CD4-positive, alpha-beta T cell treated with Interleukin-4 for 4 hours (primary cell): ENCODE results near the gene FES.
"Not testable (repeated sequence)": the region's sequence is repeated elsewhere in the genome, so short reads cannot be mapped to it uniquely, and the experiment has no call there.

Source experiments
- DNase-seq: peaks from one replicate; pipeline ENCODE4 v3.0.0-alpha.2; 2020

The FES gene

DNA sequence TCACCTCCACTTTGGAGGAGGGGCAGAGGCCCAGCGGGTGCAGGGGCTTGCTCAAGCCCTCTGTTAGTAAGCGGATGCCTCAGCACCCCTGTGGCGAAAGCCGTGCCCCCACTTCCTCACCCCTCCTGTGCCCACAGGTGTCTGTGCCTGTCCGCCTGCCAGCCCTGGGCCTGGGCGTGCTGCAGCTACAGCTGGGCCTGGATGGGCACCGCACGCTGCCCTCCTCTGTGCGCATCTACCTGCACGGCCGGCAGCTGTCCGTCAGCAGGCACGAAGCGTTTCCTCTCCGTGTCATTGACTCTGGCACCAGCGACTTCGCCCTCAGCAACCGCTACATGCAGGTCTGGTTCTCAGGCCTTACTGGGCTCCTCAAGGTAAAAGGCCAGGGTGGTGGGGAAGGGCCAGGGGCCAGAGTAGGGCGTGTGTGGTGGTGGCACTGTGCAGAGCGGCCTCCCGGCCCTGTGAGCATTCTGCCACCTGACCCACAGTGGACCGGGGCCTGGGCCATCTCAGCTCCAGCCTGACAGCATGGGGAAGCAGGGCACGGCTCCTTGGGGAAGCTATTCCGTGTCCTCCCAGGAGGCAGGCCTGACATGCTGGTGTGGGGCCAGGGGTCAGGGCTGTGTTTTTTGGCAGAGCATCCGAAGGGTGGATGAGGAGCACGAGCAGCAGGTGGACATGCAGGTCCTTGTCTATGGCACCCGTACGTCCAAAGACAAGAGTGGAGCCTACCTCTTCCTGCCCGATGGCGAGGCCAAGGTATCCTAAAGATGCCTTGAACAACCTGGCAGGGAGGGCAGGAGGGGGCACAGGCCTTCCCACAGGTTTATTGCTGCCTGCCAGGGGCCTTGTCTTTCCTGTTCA lies 27.8 kb downstream of the FES start:
- DNase-seq: no peak

DNA sequence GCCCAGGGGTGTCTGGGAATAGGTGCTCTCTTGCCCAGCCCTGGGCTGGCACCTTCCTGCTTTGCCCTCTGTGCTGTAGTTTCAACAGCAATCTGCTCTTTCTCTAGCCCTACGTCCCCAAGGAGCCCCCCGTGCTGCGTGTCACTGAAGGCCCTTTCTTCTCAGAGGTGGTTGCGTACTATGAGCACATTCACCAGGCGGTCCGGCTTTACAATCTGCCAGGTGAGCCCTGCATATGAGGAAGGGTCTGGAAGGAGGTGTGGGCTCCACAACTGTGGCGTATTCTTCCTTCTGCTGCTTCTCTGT lies 28.4 kb downstream of the FES start:
- no peak for DNase-seq

DNA sequence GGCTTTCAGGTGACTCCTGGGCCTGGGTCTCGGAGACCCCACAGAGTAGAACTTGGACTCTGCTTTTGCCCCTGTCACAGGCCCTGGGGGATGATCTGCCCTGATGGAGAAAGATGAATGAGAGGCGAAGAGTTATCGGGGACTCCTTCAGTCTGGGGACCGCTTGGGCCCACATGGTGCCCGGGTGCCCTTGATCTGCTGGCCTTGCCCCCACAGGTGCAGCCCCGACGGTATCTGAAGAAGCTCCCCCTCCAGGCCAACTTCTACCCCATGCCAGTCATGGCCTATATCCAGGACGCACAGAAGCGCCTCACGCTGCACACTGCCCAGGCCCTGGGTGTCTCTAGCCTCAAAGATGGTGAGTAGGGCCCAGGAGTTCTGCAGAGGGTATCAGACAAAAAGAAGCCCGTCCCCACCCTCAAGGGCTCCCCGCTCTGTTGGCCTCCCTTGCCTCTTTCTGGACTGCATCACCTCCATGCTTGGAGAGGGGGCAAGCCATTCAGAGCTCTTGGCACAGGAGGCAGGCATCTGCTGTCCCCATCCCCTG lies 29.2 kb downstream of the FES start:
- DNase-seq: no peak

DNA sequence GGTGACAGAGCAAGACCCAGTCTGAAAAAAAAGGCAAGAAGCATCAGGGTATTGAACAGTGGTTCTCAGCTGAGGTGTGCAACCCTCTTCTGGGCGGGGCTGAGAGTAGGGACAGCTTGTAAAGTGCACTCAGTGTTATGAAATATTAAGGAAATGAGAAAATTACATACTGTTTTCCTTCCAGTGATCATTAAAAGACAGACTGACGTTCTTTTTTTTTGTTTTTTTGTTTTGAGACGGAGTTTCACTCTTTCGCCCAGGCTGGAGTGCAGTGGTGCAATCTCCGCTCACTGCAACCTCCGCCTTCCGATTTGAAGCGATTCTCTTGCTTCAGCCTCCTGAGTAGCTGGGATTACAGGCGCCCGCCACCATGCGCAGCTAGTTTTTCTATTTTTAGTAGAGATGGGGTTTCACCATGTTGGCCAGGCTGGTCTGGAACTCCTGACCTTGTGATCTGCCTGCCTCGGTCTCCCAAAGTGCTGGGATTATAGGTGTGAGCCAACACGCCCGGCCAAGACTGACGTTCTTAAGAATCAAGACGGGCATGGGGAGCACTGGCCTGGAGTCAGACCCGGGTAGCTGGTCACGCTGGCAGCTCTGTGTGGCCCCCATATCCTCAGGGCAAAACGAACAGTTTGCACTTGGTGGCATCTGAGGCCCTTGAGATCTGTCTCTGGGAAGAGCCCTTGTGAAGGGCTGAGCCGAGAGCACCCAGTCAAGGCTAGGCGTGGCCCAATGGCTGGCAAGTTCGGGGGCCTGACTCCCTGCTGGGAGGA lies 30.2 kb downstream of the FES start:
- DNase-seq: no peak

DNA sequence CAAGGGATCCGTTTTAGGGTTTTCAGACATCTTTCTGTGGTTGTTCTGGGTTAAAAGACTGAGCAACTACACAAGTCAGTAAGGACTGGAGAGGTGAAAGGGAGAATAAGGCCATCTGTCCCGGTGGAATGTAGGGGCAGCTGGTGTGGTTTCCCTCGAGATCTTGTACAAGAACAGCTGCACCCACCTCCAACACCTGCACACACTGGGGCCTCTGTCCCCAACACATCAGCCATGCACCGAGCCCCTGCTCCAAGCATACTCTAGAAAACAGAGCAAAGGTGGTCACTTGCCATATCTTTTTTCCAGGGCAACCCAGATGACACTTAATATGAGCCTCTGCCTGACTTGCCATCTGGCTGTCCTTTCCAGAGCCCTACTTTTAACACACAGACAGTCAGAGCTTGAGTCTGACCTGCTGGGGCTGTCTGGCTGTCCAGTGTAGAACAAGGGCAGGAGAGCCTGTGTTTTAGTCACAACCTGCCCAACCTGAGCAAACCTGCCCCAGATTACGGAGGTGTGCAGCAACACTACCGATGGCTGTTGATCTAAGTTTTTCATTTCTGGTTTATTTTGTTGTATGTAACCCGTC lies 31.0 kb downstream of the FES start:
- DNase-seq: no peak

DNA sequence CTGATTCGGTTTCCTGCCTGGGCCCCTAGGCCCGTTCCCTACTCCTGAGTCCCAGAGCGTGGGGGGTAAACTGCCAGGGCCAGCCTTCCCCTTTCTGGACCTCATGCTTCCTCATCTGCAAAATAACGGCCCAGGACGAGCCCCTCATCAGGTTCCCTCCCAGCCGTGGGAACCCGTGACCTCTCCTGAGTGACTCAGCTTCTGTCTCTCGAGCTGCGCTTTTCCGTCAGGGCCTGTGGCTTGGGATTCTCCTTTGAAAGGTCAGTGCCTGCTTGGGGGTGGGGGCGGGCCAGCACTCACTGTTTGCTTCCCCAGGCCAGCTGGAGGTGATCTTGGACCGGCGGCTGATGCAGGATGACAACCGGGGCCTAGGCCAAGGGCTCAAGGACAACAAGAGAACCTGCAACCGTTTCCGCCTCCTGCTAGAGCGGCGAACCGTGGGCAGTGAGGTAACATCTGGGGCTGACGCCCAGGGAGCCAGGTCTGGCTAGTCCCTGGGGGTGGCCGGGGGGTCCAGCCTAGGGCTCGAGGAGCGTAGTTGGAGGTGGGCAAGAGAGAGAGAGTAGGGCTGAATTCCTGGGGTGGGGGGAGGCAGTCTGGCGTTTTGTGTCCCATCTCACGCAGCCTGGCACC lies 31.6 kb downstream of the FES start:
- DNase-seq: peak; percentile 6

DNA sequence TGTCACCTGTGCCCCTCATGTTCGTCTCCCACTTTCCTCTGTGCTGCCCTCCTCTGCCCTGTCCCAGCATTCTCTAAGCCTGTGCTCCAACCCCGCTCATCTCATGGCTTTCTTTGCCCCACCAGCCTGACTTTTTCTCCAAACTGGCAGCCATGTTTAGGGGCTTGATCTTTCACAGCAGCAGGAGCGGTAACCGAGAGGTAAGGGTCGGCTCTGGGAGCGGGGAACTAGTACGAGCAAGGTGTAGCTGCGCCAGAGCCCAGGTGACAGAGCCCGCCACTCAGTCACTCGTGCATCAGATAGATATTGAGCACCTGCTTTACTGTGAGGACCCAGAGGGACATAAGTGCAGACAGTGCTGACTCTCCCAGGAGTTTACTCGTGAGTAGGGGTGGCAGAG lies 32.2 kb downstream of the FES start:
- no peak for DNase-seq

DNA sequence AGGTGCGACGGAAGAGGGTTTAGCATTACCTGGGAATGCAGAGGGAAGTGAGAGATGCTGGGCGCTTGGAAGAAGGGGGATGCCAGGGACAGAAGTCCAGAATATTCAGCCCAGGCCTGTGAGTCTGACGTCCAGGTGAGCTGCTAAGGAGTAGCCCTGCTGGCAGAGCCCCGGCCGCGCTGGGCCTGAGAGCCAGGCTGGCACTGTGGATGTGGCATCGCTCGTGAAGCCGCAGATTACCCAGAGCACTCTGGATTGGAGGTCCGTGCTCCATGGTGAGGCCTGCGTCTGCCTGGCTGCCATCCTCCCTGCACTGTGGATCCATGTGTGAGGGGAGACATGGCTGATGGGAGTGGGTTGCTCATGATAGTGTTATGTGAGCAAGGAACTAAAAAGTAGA lies 33.3 kb downstream of the FES start:
- no peak for DNase-seq

DNA sequence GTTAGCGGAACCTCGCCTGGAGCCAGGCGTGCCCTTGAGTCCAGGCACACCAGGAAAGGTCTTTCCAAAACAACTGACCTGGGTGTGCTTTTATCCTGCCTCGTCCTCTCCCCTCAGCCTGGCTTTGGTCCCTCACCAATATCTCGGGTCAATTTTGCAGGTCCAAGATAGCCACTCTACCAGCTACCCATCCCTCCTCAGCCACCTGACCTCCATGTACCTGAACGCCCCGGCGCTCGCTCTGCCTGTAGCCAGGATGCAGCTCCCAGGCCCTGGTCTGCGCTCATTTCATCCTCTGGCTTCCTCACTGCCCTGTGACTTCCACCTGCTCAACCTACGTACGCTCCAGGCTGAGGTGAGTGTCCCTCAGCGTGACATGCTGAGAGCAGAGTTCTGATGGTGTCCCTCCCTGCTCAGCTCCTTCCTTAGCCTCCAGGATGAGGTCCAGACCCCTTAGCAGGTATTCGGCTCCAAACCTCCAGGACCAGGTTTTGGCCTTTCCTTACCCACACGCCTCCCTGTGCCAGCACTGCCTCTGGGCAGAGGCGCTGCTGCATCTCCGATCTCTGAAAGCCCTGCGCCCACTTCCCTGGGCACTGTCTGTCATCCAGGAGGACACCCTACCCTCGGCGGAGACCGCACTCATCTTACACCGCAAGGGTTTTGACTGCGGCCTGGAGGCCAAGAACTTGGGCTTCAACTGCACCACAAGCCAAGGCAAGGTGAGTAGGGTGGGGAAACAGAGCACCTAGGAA lies 33.9 kb downstream of the FES start:
- DNase-seq: no peak

DNA sequence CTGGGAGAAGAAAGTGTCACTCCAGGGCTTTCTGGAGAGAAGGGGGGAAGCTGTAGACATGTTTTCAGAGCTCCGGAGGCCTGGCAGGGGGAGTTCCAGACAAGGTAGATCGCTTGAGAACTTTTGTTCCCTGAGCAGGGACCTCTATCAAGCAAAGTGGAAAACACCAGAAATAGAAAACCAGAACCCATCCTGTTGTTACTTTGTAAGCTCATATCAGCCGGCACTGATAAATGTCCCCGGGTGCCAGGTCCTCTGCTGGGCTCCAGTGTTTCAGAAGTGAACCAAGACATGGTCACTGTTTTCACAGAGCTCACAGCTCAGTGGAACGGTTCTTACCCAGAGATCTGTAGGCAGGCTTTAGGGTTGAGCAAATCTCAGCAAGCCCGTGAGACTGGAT lies 34.5 kb downstream of the FES start:
- no peak for DNase-seq

DNA sequence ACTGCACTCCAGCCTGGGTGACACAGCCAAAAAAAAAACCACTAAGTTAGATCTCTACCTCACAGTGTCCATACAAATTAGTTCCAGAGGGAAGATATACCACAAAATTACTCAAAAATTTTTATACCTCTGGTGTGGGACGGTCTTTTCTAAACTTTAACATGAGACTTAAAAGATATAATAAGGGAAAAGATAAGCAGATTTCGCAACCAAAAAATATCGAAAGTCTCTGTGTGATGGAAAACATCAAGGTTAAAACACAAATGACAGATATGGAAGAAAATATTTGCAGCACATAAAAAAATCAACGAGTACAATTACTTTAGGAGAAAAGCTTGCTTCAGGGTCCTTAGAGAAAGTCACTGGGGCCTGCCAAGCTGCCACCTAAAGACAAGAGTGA lies 37.6 kb downstream of the FES start:
- no peak for DNase-seq

DNA sequence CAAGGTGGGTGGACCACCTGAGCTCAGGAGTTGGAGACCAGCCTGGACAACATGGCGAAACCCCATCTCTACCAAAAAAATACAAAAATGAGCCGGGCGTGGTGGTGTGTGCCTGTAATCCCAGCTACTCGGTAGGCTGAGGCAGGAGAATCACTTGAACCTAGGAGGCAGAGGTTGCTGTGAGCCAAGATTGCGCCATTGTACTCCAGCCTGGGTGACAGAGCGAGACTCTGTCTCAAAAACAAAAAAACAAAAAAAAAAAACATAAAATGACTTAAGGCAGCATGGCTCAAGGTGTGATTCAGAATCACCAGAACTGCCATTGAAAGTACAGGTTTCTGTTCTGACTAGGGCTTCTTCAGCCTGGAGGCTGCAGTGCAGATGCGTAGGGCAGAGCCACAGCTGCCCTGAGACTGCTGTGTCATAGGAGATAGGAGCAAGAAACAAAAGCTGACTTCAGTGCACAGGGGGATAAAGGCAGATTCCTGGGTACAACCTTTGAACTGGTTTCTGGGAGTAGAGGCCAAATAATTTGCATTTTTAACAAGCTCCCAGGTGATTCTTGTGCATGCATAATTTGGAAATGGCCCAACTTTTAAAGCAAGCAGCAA lies 38.5 kb downstream of the FES start:
- DNase-seq: not testable (repeated sequence)

DNA sequence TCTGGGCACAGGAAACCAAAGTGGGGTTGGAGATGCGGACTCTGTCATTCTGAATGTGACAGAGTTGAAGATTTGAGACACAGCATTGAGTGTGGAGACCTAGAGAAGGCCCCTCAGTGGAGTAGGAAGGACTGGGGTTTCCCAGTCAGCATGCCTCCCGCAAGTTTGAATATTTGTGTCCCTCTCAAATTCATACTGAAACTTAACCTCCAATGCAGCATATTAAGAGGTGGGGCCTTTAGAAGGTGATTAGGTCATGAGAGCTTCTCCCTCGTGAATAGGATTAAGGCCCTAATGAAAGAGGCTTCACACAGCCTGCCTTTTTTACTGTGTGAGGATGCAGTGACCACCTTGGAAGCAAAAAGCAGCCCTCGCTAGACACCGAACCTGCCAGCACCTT lies 40.1 kb downstream of the FES start:
- no peak for DNase-seq

DNA sequence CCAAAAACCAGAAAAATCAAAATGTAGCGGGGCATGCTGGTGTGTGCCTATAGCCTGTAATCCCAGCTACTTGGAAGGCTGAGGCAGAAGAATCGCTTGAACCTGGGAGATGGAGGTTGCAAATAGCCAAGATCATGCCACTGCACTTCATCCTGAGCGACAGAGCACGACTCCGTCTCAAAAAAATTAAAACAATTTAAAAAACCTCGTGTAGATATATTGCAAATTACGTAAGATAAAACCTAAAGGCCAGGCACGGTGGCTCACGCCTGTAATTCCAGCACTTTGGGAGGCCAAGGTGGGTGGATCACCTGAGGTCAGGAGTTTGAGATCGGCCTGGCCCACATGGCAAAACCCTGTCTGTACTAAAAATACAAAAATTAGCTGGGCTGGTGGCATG lies 42.5 kb downstream of the FES start:
- DNase-seq: not testable (repeated sequence)

DNA sequence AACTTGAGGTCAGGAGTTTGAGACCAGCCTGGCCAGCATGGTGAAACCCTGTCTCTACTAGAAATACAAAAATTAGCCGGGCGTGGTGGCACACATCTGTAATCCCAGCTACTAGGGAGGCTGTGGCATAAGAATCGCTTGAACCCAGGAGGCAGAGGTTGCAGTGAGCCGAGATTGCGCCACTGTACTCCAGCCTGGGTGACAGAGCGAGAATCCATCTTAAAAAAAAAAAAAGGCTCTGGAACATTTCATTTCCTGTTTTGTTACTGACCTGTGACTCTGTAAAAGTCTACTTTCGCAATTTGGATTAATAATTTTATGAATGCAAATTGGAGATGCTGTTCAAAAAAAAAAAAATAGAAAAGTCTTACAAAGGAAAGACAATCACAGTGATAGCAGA lies 43.8 kb downstream of the FES start:
- DNase-seq: not testable (repeated sequence)

DNA sequence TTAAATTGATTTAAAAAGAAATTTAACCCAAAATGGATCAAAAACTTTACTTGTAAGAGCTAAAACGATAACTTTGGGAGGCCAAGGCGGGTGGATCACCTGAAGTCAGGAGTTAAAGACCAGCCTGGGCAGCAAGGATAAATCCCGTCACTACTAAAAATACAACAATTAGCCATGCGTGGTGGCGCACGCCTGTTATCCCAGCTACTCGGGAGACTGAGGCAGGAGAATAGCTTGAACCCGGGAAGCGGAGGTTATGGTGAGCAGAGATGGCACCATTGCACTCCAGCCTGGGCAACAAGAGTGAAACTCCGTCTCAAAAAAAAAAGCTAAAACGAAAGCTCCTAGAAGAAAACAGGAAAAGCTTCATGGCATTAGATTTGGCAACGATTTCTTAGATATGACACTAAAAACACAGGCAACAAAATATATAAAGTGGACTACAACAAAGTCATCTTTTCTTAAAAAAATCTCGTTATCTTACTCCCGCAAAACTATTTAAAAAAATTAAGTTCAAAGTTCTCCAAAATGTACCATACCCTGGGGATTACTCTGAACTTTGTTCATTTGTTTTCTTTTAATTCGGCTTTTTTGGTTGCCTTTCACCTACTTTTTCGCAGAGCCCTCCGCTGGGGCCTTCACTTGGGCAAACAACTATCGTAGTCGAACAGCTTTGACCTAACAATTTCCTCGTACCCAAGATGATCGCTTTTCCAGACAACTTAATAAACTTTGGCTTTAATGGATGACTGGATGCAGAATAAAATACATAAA lies 45.1 kb downstream of the FES start:
- DNase-seq: no peak

DNA sequence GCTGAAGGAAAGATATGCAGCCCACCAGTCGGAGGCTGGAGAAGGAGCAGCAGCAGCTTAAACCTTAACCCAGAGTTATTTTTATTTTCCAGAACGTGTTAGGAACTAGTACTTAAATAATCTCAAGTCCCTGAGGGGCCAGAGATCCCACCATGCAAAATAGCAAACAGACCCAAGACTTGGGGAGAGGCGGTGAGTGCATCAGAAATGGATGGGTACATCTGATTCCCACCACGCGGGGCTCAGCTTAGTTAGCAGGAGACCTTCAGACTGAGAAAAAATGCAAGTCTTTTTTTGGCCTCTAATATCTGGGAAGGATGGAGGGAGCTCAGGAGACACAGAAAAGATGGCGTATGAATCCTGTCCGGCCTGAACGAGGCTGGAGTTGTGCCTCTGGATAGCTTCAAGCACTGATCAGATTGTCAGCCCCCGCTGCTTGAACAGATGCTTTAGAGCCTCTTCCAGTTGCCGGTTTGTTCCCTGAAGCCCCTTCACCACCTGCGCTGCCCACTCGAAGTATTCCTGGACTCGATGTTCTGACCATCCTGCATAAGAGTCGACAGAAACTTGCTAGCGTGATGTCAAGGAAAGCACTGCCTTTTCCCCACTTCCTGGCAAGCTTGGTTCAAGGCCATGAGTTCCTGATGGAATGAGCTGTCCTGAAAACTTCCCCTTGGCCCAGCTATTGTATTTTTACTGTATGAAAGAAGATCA lies 46.7 kb downstream of the FES start:
- DNase-seq: no peak

DNA sequence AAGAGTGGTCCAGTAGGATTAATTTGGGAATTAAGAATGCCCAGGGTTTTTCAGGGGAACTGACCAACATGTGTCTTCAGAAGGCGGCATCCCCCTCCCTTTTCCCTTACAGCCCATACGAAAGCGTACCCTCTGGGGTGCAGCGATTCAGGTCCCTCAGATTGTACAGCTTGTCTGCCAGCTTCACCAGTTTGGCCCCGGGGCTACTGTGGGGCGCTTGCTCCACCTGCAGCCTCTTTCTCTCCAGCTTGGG lies 47.2 kb downstream of the FES start:
- no peak for DNase-seq

DNA sequence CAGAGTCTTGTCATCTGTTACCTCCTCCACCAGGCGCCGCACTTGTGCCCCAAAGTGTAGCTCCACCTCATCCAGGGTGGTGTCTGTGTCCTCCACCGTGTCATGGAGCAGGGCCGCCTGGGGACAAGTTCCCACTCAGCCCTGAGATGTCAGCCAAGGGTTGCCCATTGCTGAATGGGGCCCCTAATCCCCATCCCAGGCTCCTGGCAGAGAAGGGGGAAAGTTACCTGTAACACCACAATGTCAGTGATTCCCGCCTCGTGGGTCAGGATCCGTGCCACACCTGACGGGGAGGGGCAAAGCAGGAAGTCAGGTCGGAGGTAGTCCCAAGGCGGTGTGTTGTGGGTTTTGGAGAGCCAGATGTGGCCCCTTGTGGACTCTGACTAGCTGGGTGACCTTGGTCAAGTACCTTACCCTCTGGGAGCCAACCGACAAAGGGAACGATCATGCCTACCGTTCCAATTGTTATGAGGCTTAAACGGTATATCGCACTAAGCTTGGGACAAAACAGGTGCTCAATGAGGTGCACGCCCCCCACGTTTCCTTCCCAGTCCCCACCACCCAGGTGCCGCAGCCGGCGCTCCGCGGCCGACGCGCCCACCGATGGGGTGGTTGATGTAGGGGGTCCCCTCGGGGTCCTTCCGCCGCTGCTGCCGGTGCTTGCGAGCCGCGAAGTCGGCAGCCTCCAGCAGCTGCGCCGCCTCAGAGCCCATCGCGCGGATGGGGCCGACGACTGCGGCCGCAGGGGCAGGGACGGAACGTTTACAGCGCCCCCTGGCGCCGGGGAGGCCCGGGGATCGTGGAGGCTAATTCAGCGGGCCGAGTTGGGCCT lies 47.7 kb downstream of the FES start, which contains the start of gene HDDC3:
Gene HDDC3, minus strand, starts transcription at position 722 of the 832 bp plus-strand sequence. Its CDS starts 9 bp downstream, at position 713.
- DNase-seq: peak; percentile 89

DNA sequence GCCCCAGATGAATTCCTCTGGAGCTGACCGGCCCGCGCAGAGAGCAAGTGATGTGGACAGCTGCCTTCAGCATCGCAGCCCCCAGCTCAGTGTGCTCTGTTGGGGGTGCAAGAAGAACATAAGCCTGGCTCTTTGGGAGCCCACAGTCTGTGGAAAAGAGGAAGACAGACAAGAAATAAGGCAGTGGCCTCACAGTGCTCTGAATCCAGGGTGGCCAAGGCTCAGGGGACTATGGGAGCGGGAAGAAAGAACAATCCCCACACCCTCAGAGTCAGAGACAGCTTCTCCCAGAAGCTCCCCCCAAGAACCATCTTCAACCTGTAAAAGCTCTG lies 48.3 kb downstream of the FES start:
- DNase-seq: no peak
